ENCODE results near the gene PADI3.

- no peak for TF ChIP-seq EZH2 (IDR thresholded peaks at IDR 0.05)
- TF ChIP-seq POLR2AphosphoS5 (IDR thresholded peaks at IDR 0.05; ENCODE audit: borderline replicate concordance, low read depth, low read length) = no peak
Measured at GRCh38 chr1:17227358-17227915, 21.5 kb upstream of the PADI3 start.
